ENCODE measurements around the gene PCBP4. TPM values are rescaled to one million over a fixed set of nuclear protein-coding genes. Genes with fewer than 3 reads are reported as not detected.

Gene PCBP4
- total RNA-seq, 2 experiments from 2014 or later: 2.0 to 12.5 TPM

DNA sequence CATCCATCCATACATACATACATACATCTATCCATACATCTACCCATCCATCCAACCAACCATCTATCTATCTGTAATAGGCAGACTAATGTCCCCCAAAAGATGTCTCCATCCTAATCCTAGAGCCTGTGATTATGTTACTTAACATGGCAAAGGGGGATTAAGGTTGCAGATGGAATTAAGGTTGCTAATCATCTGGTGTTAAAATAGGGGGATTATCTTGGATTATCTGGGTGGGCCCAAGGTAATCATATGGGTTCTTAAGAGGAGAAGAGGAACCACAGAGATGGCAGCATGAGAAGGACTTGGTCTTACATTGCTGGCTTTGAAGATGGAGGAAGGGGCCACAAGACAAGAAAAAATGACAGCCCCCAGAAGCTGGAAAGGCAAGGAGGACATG is 43.2 kb upstream of the PCBP4 start:
- no TSS peak for BruUV-seq (replicated peaks)

GRCh38 chr3:52007291-52007690 is 40.0 kb upstream of the PCBP4 start:
- intact Hi-C loops (cut with micrococcal nuclease; ENCODE audit: unreplicated experiment): no loop called here
- Histone ChIP-seq H3K4me3 (ENCODE audit: low read depth, low read length, poor library complexity, severe bottlenecking) (no peak overlapping the region), H3K79me2 (ENCODE audit: insufficient read depth, low read depth, low read length) (no peaks in the 10 kb centered on the region), H3K27ac (ENCODE audit: low read depth, low read length, poor library complexity, severe bottlenecking) (no peak overlapping the region), H3K36me3 (ENCODE audit: insufficient read depth, low read length) (no peaks in the 10 kb centered on the region), H3K4me1 (ENCODE audit: insufficient read depth, low read length, poor library complexity, severe bottlenecking) (peaks cover 7% of the 10 kb centered on the region), H3K4me2 (ENCODE audit: low read length) (no peak overlapping the region), H3K9me3 (ENCODE audit: low read length) (no peaks in the 10 kb centered on the region), H4K20me1 (ENCODE audit: insufficient read depth, low read length) (no peaks in the 10 kb centered on the region), H2AFZ (ENCODE audit: low read length) (no peak overlapping the region), H3K9me2 (ENCODE audit: insufficient read depth, low read length) (no peaks in the 10 kb centered on the region)
- no peak for TF ChIP-seq EZH2phosphoT487 (IDR thresholded peaks at IDR 0.05; ENCODE audit: borderline replicate concordance, low read depth, low read length)
- TF ChIP-seq, protein P1, sequence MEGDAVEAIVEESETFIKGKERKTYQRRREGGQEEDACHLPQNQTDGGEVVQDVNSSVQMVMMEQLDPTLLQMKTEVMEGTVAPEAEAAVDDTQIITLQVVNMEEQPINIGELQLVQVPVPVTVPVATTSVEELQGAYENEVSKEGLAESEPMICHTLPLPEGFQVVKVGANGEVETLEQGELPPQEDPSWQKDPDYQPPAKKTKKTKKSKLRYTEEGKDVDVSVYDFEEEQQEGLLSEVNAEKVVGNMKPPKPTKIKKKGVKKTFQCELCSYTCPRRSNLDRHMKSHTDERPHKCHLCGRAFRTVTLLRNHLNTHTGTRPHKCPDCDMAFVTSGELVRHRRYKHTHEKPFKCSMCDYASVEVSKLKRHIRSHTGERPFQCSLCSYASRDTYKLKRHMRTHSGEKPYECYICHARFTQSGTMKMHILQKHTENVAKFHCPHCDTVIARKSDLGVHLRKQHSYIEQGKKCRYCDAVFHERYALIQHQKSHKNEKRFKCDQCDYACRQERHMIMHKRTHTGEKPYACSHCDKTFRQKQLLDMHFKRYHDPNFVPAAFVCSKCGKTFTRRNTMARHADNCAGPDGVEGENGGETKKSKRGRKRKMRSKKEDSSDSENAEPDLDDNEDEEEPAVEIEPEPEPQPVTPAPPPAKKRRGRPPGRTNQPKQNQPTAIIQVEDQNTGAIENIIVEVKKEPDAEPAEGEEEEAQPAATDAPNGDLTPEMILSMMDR (conservative IDR thresholded peaks at IDR 0.05; ENCODE audit: low read length): no peak
- no peak for DNase-seq (ENCODE audit: low spot score)
- CTCF ChIA-PET (ENCODE audit: unreplicated experiment): no interaction called here
- POLR2A ChIA-PET: interaction anchor here (0.5 to 0.6 kb wide), 2 partner anchors 126 to 722 kb away, joined by 3 to 7 read pairs; no protein-coding TSS in a partner anchor
- BruUV-seq (replicated peaks): no TSS peak

More for the DNA sequence above, 43.2 kb upstream of the PCBP4 start:
- no peak overlapping the region for H3K4me3 ChIP-seq (ENCODE audit: low read depth, low read length, poor library complexity, severe bottlenecking)
- H3K4me2 ChIP-seq (ENCODE audit: low read length): no peak overlapping the region
- H3K9me3 ChIP-seq (ENCODE audit: low read length): no peaks in the 10 kb centered on the region
- DNase-seq (ENCODE audit: low spot score): no peak
- no peaks in the 10 kb centered on the region for H4K20me1 ChIP-seq (ENCODE audit: insufficient read depth, low read length)
- no peaks in the 10 kb centered on the region for H3K79me2 ChIP-seq (ENCODE audit: insufficient read depth, low read depth, low read length)
- no peak overlapping the region for H3K27ac ChIP-seq (ENCODE audit: low read depth, low read length, poor library complexity, severe bottlenecking)
- no peaks in the 10 kb centered on the region for H3K36me3 ChIP-seq (ENCODE audit: insufficient read depth, low read length)
- intact Hi-C loops (cut with micrococcal nuclease; ENCODE audit: unreplicated experiment): no loop called here
- no peaks in the 10 kb centered on the region for H3K9me2 ChIP-seq (ENCODE audit: insufficient read depth, low read length)
- TF ChIP-seq, protein P1 (conservative IDR thresholded peaks at IDR 0.05; ENCODE audit: low read length): no peak
- no peak for TF ChIP-seq EZH2phosphoT487 (IDR thresholded peaks at IDR 0.05; ENCODE audit: borderline replicate concordance, low read depth, low read length)
- H2AFZ ChIP-seq (ENCODE audit: low read length): no peak overlapping the region
- peaks cover 14% of the 10 kb centered on the region for H3K4me1 ChIP-seq (ENCODE audit: insufficient read depth, low read length, poor library complexity, severe bottlenecking)
- POLR2A ChIA-PET: no interaction called here
- CTCF ChIA-PET (ENCODE audit: unreplicated experiment): no interaction called here

DNA sequence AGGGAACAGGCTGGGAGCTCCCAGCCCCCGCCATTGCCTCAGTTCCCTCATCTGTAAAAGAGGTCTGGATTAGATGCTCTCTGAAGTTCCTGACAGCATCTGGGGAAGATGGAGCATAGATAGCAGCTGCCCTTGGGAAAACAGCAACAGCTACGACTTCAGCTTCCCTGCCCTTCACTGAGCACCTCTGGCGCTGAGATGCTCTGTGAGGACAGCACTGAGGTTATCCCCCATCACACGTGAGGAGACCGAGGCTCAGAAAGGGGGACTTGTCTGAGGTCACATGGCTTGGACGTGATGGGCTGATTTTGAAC is 39.5 kb upstream of the PCBP4 start:
- intact Hi-C loops (cut with micrococcal nuclease; ENCODE audit: unreplicated experiment): no loop called here
- Histone ChIP-seq H3K4me1 (ENCODE audit: insufficient read depth, low read length, poor library complexity, severe bottlenecking) (peaks cover 9% of the 10 kb centered on the region), H3K9me3 (ENCODE audit: low read length) (no peaks in the 10 kb centered on the region), H3K36me3 (ENCODE audit: insufficient read depth, low read length) (no peaks in the 10 kb centered on the region), H4K20me1 (ENCODE audit: insufficient read depth, low read length) (no peaks in the 10 kb centered on the region), H3K4me2 (ENCODE audit: low read length) (no peak overlapping the region), H3K79me2 (ENCODE audit: insufficient read depth, low read depth, low read length) (no peaks in the 10 kb centered on the region), H2AFZ (ENCODE audit: low read length) (no peak overlapping the region), H3K9me2 (ENCODE audit: insufficient read depth, low read length) (no peaks in the 10 kb centered on the region), H3K4me3 (ENCODE audit: low read depth, low read length, poor library complexity, severe bottlenecking) (no peak overlapping the region), H3K27ac (ENCODE audit: low read depth, low read length, poor library complexity, severe bottlenecking) (no peak overlapping the region)
- ChIA-PET POLR2A (interaction anchor here (0.5 kb wide), 1 partner anchor 723 kb away, joined by 3 read pairs; no protein-coding TSS in a partner anchor), CTCF (ENCODE audit: unreplicated experiment) (interaction anchor here (0.6 kb wide), 1 partner anchor 177 kb away, joined by 3 read pairs; no protein-coding TSS in a partner anchor)
- no peak for DNase-seq (ENCODE audit: low spot score)
- TF ChIP-seq EZH2phosphoT487 (IDR thresholded peaks at IDR 0.05; ENCODE audit: borderline replicate concordance, low read depth, low read length): no peak
- TF ChIP-seq, protein P1 (conservative IDR thresholded peaks at IDR 0.05; ENCODE audit: low read length): no peak
- BruUV-seq (replicated peaks): no TSS peak
